Measurements from ENCODE around the gene MACROD2.
"Not testable (repeated sequence)": the region's sequence is repeated elsewhere in the genome, so short reads cannot be mapped to it uniquely, and the experiment has no call there.

Gene MACROD2

GRCh38 chr20:14958626-14959025, 963.3 kb downstream of the MACROD2 start:
- DNase-seq (ENCODE audit: insufficient read length, low spot score), result no peak
- FAIRE-seq, result no peak

GRCh38 chr20:14959506-14960475, 964.5 kb downstream of the MACROD2 start:
- no peak for FAIRE-seq
- no peak for DNase-seq (ENCODE audit: insufficient read length, low spot score)

GRCh38 chr20:14960831-14961230, 965.5 kb downstream of the MACROD2 start:
- DNase-seq (ENCODE audit: insufficient read length, low spot score), result no peak
- no peak for FAIRE-seq

GRCh38 chr20:14963262-14963663, 967.9 kb downstream of the MACROD2 start:
- DNase-seq (ENCODE audit: insufficient read length, low spot score) (no peak), FAIRE-seq (no peak)

GRCh38 chr20:14966203-14966602, 970.9 kb downstream of the MACROD2 start:
- FAIRE-seq (no peak), DNase-seq (ENCODE audit: insufficient read length, low spot score) (no peak)

GRCh38 chr20:14966808-14967207, 971.5 kb downstream of the MACROD2 start:
- no peak for DNase-seq (ENCODE audit: insufficient read length, low spot score)
- FAIRE-seq, result no peak

- DNase-seq (ENCODE audit: insufficient read length, low spot score), result no peak
- no peak for FAIRE-seq
Observed at GRCh38 chr20:14972256-14972655, 976.9 kb downstream of the MACROD2 start.

- FAIRE-seq (no peak), DNase-seq (ENCODE audit: insufficient read length, low spot score) (no peak)
Observed at GRCh38 chr20:14972690-14973089, 977.4 kb downstream of the MACROD2 start.

GRCh38 chr20:14979453-14979986, 984.2 kb downstream of the MACROD2 start:
- no peak for FAIRE-seq

GRCh38 chr20:14981486-14981885, 986.2 kb downstream of the MACROD2 start:
- FAIRE-seq; DNase-seq (ENCODE audit: insufficient read length, low spot score): not testable (repeated sequence)

More at GRCh38 chr20:14979453-14979986, 984.2 kb downstream of the MACROD2 start:
- DNase-seq (ENCODE audit: insufficient read length, low spot score), result no peak

- FAIRE-seq; DNase-seq (ENCODE audit: insufficient read length, low spot score): not testable (repeated sequence)
Observed at GRCh38 chr20:14982324-14982723, 987.0 kb downstream of the MACROD2 start.

- no peak for DNase-seq (ENCODE audit: insufficient read length, low spot score)
- FAIRE-seq, result no peak
Observed at GRCh38 chr20:14984305-14984704, 989.0 kb downstream of the MACROD2 start.

GRCh38 chr20:14984768-14985622, 989.7 kb downstream of the MACROD2 start:
- FAIRE-seq, result no peak
- no peak for DNase-seq (ENCODE audit: insufficient read length, low spot score)

- FAIRE-seq (no peak), DNase-seq (ENCODE audit: insufficient read length, low spot score) (no peak)
Observed at GRCh38 chr20:14986026-14986655, 990.8 kb downstream of the MACROD2 start.

GRCh38 chr20:14986656-14987055, 991.3 kb downstream of the MACROD2 start:
- FAIRE-seq (no peak), DNase-seq (ENCODE audit: insufficient read length, low spot score) (no peak)

GRCh38 chr20:14989535-14990290, 994.4 kb downstream of the MACROD2 start:
- no peak for DNase-seq (ENCODE audit: insufficient read length, low spot score)
- FAIRE-seq, result no peak

- FAIRE-seq (no peak), DNase-seq (ENCODE audit: insufficient read length, low spot score) (no peak)
Observed at GRCh38 chr20:14991023-14991422, 995.7 kb downstream of the MACROD2 start.

- FAIRE-seq (no peak), DNase-seq (ENCODE audit: insufficient read length, low spot score) (no peak)
Observed at GRCh38 chr20:14992153-14992552, 996.8 kb downstream of the MACROD2 start.

GRCh38 chr20:14992961-14993360, 997.6 kb downstream of the MACROD2 start:
- FAIRE-seq (no peak), DNase-seq (ENCODE audit: insufficient read length, low spot score) (no peak)

All from GM19239 (cell line).